Endothelial cell of umbilical vein (primary cell): ENCODE measurements around the gene NDUFB7. TPM values are rescaled to one million over a fixed set of nuclear protein-coding genes. Genes with fewer than 3 reads are reported as not detected.

Experiments used
- BruUV-seq: library from RNA; stranded (reverse); fragments of 400-500 nt; replicated peaks from 2 replicates; lab custom pipeline; 2021; lab: Mats Ljungman, UMichigan
- CTCF ChIA-PET: fragments of 300-600, 350-600 bp; sonication (Branson Sonifier 250); formaldehyde crosslinking; loops from one replicate; lab custom pipeline; 2021; ENCODE audit warnings: antibody characterized with exemption, inconsistent platforms; lab: Charles Lee
- POLR2A ChIA-PET: fragments of 300-600, 350-600 bp; sonication (Branson Sonifier 250); formaldehyde crosslinking; loops from one replicate; lab custom pipeline; 2021; ENCODE audit warnings: antibody characterized with exemption, inconsistent platforms; lab: Charles Lee
- DNase-seq: peaks from one replicate; pipeline ENCODE4 v3.0.0-alpha.2; 2011; ENCODE audit warnings: low read depth, low spot score
- FAIRE-seq: peaks from 2 replicates; lab custom pipeline; 2011; peaks lifted over from hg19 to GRCh38; lab: Jason Lieb, UNC
- H2AFZ ChIP-seq: 2 replicates; pipeline ENCODE4 v1.6.0; 2012; ENCODE audit warnings: low read depth, low read length, control low read depth, inconsistent platforms
- H3K27ac ChIP-seq: 2 replicates; pipeline ENCODE4 v1.5.1; 2011; ENCODE audit warnings: low read depth, mild to moderate bottlenecking, control low read depth, low read length, moderate library complexity; ENCODE audit not compliant: insufficient read depth
- H3K27me3 ChIP-seq, 2 experiments: 2 replicates each; pipeline versions ENCODE4 v1.6.0 to v1.6.1; 2011; ENCODE audit warnings: low read length in 2 of 2, mixed read lengths in 1 of 2; ENCODE audit not compliant: control insufficient read depth in 2 of 2, insufficient read depth in 2 of 2
- H3K36me3 ChIP-seq, 2 experiments: 2 replicates in 1 of 2; 3 replicates in 1 of 2; pipeline ENCODE4 v1.5.1; 2011; ENCODE audit warnings: low read length in 2 of 2, mild to moderate bottlenecking in 1 of 2, moderate library complexity in 1 of 2; ENCODE audit not compliant: control insufficient read depth in 2 of 2, insufficient read depth in 2 of 2; ENCODE audit errors: extremely low read depth in 1 of 2
- H3K4me1 ChIP-seq: 3 replicates; pipeline ENCODE4 v1.5.1; 2011; ENCODE audit warnings: mild to moderate bottlenecking, low read length; ENCODE audit not compliant: control insufficient read depth, insufficient read depth; ENCODE audit errors: extremely low read depth
- H3K4me2 ChIP-seq: 2 replicates; pipeline ENCODE4 v1.6.1; 2011; ENCODE audit warnings: low read length, control low read depth, mixed read lengths; ENCODE audit not compliant: insufficient read depth
- H3K4me3 ChIP-seq, 3 experiments: fragments of 200-600 bp in 1 of 3; sonication (generic), shearing (Covaris generic) in 1 of 3; replicated peaks in 1 of 3; 2 replicates each; pipeline ENCODE4 v1.5.1; 2011 to 2016; ENCODE audit warnings: control low read depth in 3 of 3, low read length in 3 of 3, mild to moderate bottlenecking in 2 of 3, inconsistent platforms in 1 of 3, low read depth in 1 of 3, moderate library complexity in 1 of 3; ENCODE audit not compliant: insufficient read depth in 1 of 3
- H3K79me2 ChIP-seq: 2 replicates; pipeline ENCODE4 v1.6.0; 2012; ENCODE audit warnings: low read length, inconsistent platforms; ENCODE audit not compliant: control insufficient read depth, insufficient read depth
- H3K9ac ChIP-seq: replicated peaks from 2 replicates; pipeline ENCODE3; 2011; ENCODE audit warnings: low read length, control low read depth; ENCODE audit not compliant: insufficient read depth; ENCODE audit errors: extremely low read depth
- H3K9me1 ChIP-seq: replicated peaks from 3 replicates; pipeline ENCODE4 v1.6.0; 2011; ENCODE audit warnings: mild to moderate bottlenecking, low read length; ENCODE audit not compliant: control insufficient read depth, insufficient read depth; ENCODE audit errors: extremely low read depth
- H3K9me3 ChIP-seq: replicated peaks from 2 replicates; pipeline ENCODE4 v1.5.1; 2012; ENCODE audit warnings: low read length, inconsistent platforms; ENCODE audit not compliant: control insufficient read depth, insufficient read depth
- H4K20me1 ChIP-seq: replicated peaks from 2 replicates; pipeline ENCODE3; 2011; ENCODE audit warnings: mild to moderate bottlenecking, low read length; ENCODE audit not compliant: control insufficient read depth, insufficient read depth; ENCODE audit errors: extremely low read depth
- EZH2 ChIP-seq: IDR thresholded peaks from 2 replicates; pipeline ENCODE4 v1.6.1; 2012; ENCODE audit warnings: borderline replicate concordance, low read depth, mild to moderate bottlenecking, moderate library complexity, low read length, inconsistent platforms; ENCODE audit not compliant: severe bottlenecking
- FOS ChIP-seq: IDR thresholded peaks from 2 replicates; pipeline ENCODE4 v1.6.1; 2011; ENCODE audit warnings: mild to moderate bottlenecking, low read length, moderate library complexity, borderline replicate concordance; ENCODE audit not compliant: insufficient read depth
- GATA2 ChIP-seq: IDR thresholded peaks from 2 replicates; pipeline ENCODE4 v1.7.0; 2011; ENCODE audit warnings: low read depth, mild to moderate bottlenecking, moderate library complexity, mixed read lengths, low read length; ENCODE audit not compliant: insufficient read length, insufficient read depth
- JUN ChIP-seq: IDR thresholded peaks from 2 replicates; pipeline ENCODE4 v1.6.1; 2011; ENCODE audit warnings: borderline replicate concordance, low read depth; ENCODE audit not compliant: insufficient read length, insufficient read depth
- MYC ChIP-seq: IDR thresholded peaks from one replicate; pipeline ENCODE4 v1.6.1; 2011; ENCODE audit warnings: mild to moderate bottlenecking, low read depth, low read length
- POLR2A ChIP-seq: IDR thresholded peaks from 2 replicates; pipeline ENCODE4 v1.6.1; 2012; ENCODE audit warnings: low read depth, mild to moderate bottlenecking, control low read depth, low read length
- POLR2AphosphoS5 ChIP-seq: IDR thresholded peaks from 2 replicates; pipeline ENCODE4 v1.6.1; 2012; ENCODE audit warnings: low read depth, mild to moderate bottlenecking, control low read depth, low read length, moderate library complexity; ENCODE audit not compliant: insufficient read depth
- dilution Hi-C: fragments of 300-500 bp; cut with MboI; formaldehyde crosslinking; loops from one replicate; pipeline ENCODE4 v1.15.0; 2019; ENCODE audit warnings: low sequenced_read_pairs; ENCODE audit not compliant: extremely low pct_ligation_motif_present
- intact Hi-C: fragments of 100-400 bp; cut with micrococcal nuclease; formaldehyde crosslinking; loops from one replicate; pipeline ENCODE4 v1.10.0; 2022
- polyA plus RNA-seq, 4 experiments: library from polyadenylated mRNA; depleted of rRNA in 3 of 4; stranded (reverse) in 3 of 4; unstranded in 1 of 4; fragments of >200 nt; gene quantifications; 2 replicates each; pipeline versions ENCODE4 v1.2.1 to v1.2.3, GENCODE V29; 2011 to 2012; ENCODE audit warnings: missing spikeins in 1 of 4
- total RNA-seq: library from RNA; stranded (reverse); gene quantifications from 2 replicates; pipeline ENCODE4 v1.2.3, GENCODE V29; 2021
- TF ChIP-seq, protein P1 (sequence below): IDR thresholded peaks from 2 replicates; pipeline ENCODE4 v1.6.1; 2011; ENCODE audit not compliant: insufficient read depth, insufficient read length
- TF ChIP-seq, protein P2 (sequence below), 2 donors: IDR thresholded peaks; 1 replicate in 1 of 2; 2 replicates in 1 of 2; pipeline ENCODE4 v1.5.1; 2011; ENCODE audit warnings: low read length in 2 of 2, mild to moderate bottlenecking in 2 of 2, moderate library complexity in 2 of 2, control low read depth in 1 of 2, inconsistent platforms in 1 of 2, low read depth in 1 of 2; ENCODE audit not compliant: insufficient read depth in 1 of 2; ENCODE audit errors: extremely low read depth in 1 of 2

NDUFB7 gene
- total and polyA plus RNA-seq, 2 donors (not counting 3 experiments of a cell fraction or from before 2014, with no cell fraction given), result 177 to 655 TPM

DNA sequence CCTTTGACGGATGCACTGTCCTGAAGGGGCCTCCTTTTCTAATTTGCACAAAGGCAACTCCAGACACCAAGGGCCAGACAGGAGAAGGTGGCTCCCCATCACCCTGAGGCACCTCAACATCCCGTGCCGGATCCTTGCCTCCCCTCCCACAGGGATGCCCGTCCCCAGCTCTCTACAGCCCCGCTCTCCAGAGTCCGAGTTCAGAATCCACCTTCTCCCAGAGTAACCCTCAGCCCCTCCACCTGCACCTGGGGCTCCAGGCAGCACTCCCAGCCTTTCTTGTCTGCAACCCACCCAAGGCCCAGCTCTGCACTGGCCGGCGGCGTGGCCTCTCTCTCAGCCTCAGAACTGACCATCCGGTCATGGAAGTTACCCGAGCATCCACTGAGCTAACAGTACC is 4.8 kb downstream of the NDUFB7 start:
- no peak overlapping the region for H3K4me2 ChIP-seq
- BruUV-seq, result no TSS peak
- H3K36me3 ChIP-seq, result peaks cover 0 to 11% of the 10 kb centered on the region in 2 experiments
- intact Hi-C loops (no loop called here), dilution Hi-C loops (no loop called here)
- no peaks in the 10 kb centered on the region for H3K9me1 ChIP-seq
- H3K9me3 ChIP-seq, result no peaks in the 10 kb centered on the region
- H3K27ac ChIP-seq, result no peak overlapping the region
- H4K20me1 ChIP-seq, result no peaks in the 10 kb centered on the region
- TF ChIP-seq POLR2AphosphoS5, result no peak
- TF ChIP-seq POLR2A, result no peak
- TF ChIP-seq, protein P1, sequence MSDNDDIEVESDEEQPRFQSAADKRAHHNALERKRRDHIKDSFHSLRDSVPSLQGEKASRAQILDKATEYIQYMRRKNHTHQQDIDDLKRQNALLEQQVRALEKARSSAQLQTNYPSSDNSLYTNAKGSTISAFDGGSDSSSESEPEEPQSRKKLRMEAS, result no peak
- TF ChIP-seq, protein P2, sequence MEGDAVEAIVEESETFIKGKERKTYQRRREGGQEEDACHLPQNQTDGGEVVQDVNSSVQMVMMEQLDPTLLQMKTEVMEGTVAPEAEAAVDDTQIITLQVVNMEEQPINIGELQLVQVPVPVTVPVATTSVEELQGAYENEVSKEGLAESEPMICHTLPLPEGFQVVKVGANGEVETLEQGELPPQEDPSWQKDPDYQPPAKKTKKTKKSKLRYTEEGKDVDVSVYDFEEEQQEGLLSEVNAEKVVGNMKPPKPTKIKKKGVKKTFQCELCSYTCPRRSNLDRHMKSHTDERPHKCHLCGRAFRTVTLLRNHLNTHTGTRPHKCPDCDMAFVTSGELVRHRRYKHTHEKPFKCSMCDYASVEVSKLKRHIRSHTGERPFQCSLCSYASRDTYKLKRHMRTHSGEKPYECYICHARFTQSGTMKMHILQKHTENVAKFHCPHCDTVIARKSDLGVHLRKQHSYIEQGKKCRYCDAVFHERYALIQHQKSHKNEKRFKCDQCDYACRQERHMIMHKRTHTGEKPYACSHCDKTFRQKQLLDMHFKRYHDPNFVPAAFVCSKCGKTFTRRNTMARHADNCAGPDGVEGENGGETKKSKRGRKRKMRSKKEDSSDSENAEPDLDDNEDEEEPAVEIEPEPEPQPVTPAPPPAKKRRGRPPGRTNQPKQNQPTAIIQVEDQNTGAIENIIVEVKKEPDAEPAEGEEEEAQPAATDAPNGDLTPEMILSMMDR (IDR thresholded peaks at IDR 0.05; ENCODE audit: extremely low read depth in 1 of 2, insufficient read depth in 1 of 2, low read depth in 1 of 2, low read length in 2 of 2), result no peak
- TF ChIP-seq JUN, result no peak
- TF ChIP-seq FOS, result no peak
- no peak for TF ChIP-seq GATA2
- TF ChIP-seq MYC, result no peak
- TF ChIP-seq EZH2, result no peak
- H2AFZ ChIP-seq, result no peak overlapping the region
- H3K4me1 ChIP-seq, result peaks cover 8% of the 10 kb centered on the region
- FAIRE-seq, result no peak
- no peaks in the 10 kb centered on the region for H3K27me3 ChIP-seq
- no peak for DNase-seq
- H3K79me2 ChIP-seq, result peaks cover 22% of the 10 kb centered on the region
- CTCF ChIA-PET, result interaction anchor here (0.7 to 1.3 kb wide), 2 partner anchors 10 to 119 kb away, joined by 3 to 6 read pairs; no protein-coding TSS in a partner anchor
- H3K9ac ChIP-seq, result no peak overlapping the region
- no peak overlapping the region for H3K4me3 ChIP-seq
- POLR2A ChIA-PET, result no interaction called here
